Activated B cell treated with CpG ODN at 0.5 μM for 24 hours (primary cell): ENCODE results near the gene MACROD2. TPM values are rescaled to one million over a fixed set of nuclear protein-coding genes. Genes with fewer than 3 reads are reported as not detected.

Experiments
- ATAC-seq: fragments of 200-7000 bp; cut with Tn5 transposase; one replicate; pipeline ENCODE4 v1.10.0; 2021; ENCODE audit warnings: low read depth, mild to moderate bottlenecking, moderate library complexity
- CTCF ChIA-PET: fragments of 350-600 bp; sonication (Branson Sonifier 250); formaldehyde crosslinking; loops from one replicate; lab custom pipeline; 2021; ENCODE audit warnings: antibody characterized with exemption; lab: Charles Lee
- POLR2A ChIA-PET: fragments of 350-600 bp; sonication (Branson Sonifier 250); formaldehyde crosslinking; loops from one replicate; lab custom pipeline; 2021; ENCODE audit warnings: antibody characterized with exemption; lab: Charles Lee
- DNase-seq: peaks from one replicate; pipeline ENCODE4 v3.0.0; 2022
- H3K27ac Mint-ChIP-seq: one replicate; pipeline ENCODE4 v1.8.0; 2020; ENCODE audit warnings: mixed read lengths
- H3K27me3 Mint-ChIP-seq: one replicate; pipeline ENCODE4 v1.8.0; 2021; ENCODE audit warnings: mixed read lengths
- H3K36me3 Mint-ChIP-seq: one replicate; pipeline ENCODE4 v1.8.0; 2021; ENCODE audit warnings: low read depth, mixed read lengths
- H3K4me1 Mint-ChIP-seq: one replicate; pipeline ENCODE4 v1.8.0; 2021; ENCODE audit warnings: mixed read lengths
- H3K4me3 Mint-ChIP-seq: one replicate; pipeline ENCODE4 v1.8.0; 2020; ENCODE audit warnings: mild to moderate bottlenecking, mixed read lengths
- H3K9me3 Mint-ChIP-seq: one replicate; pipeline ENCODE4 v1.8.0; 2020; ENCODE audit warnings: mixed read lengths
- intact Hi-C: fragments of 100-400 bp; cut with micrococcal nuclease; formaldehyde crosslinking; loops from one replicate; pipeline ENCODE4 v1.15.1; 2024
- total RNA-seq: library from RNA; stranded (reverse); gene quantifications from 2 replicates; pipeline ENCODE4 v1.2.3, GENCODE V29; 2022
- TF ChIP-seq, protein P1 (sequence below): fragments of 200-600 bp; IDR thresholded peaks from one replicate; pipeline ENCODE4 v1.8.0; 2022; ENCODE audit warnings: antibody characterized with exemption, mild to moderate bottlenecking

Gene MACROD2
- total RNA-seq, 1 donor from 2014 or later = 55.1 TPM

DNA sequence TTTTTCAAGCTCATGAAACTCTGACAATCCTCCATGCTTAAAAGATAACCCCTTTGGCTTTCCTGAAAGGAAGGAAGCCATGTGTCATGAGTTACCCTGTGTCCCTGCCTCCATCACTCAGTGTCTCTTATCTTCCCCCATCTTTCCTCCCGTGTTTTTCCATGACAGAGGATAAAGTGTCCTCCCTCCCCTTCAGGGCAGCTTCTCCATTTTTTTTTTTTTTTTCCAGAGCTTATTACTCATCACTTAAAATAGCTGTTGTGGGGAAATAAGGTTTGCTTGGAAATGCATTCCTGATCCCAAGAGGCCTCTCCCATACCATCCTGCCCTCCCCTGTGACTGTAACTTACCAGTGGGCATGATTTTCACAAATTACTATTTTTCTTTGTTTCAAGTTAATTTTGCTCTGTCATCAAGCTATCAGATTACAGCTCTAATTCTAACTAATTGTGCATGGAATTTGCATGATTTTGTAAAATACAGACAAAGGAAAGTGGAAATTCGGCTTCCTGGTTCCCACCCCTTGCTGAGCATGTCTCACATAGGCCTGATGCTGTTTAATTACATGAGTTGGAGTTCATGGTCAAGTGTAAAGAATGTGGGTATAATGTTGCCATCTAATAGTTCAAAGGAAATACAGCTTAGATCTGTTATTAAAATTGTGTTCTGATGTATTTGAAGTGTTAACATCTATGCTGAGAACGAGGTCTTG, 956.5 kb downstream of the MACROD2 start:
- CTCF ChIA-PET = no interaction called here
- H3K9me3 Mint-ChIP-seq = no peaks in the 10 kb centered on the region
- no peak overlapping the region for H3K27ac Mint-ChIP-seq
- POLR2A ChIA-PET = no interaction called here
- DNase-seq (no peak), ATAC-seq (no peak)
- no peaks in the 10 kb centered on the region for H3K4me1 Mint-ChIP-seq
- no peaks in the 10 kb centered on the region for H3K27me3 Mint-ChIP-seq
- TF ChIP-seq, protein P1, sequence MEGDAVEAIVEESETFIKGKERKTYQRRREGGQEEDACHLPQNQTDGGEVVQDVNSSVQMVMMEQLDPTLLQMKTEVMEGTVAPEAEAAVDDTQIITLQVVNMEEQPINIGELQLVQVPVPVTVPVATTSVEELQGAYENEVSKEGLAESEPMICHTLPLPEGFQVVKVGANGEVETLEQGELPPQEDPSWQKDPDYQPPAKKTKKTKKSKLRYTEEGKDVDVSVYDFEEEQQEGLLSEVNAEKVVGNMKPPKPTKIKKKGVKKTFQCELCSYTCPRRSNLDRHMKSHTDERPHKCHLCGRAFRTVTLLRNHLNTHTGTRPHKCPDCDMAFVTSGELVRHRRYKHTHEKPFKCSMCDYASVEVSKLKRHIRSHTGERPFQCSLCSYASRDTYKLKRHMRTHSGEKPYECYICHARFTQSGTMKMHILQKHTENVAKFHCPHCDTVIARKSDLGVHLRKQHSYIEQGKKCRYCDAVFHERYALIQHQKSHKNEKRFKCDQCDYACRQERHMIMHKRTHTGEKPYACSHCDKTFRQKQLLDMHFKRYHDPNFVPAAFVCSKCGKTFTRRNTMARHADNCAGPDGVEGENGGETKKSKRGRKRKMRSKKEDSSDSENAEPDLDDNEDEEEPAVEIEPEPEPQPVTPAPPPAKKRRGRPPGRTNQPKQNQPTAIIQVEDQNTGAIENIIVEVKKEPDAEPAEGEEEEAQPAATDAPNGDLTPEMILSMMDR = no peak
- intact Hi-C loops = no loop called here
- H3K36me3 Mint-ChIP-seq = no peaks in the 10 kb centered on the region
- no peak overlapping the region for H3K4me3 Mint-ChIP-seq

GRCh38 chr20:14953736-14954135, 958.4 kb downstream of the MACROD2 start:
- H3K4me3 Mint-ChIP-seq = no peak overlapping the region

GRCh38 chr20:14955399-14955798, 960.1 kb downstream of the MACROD2 start:
- no peaks in the 10 kb centered on the region for H3K9me3 Mint-ChIP-seq
- no peaks in the 10 kb centered on the region for H3K36me3 Mint-ChIP-seq
- no peak for ATAC-seq
- intact Hi-C loops = no loop called here
- no peak for DNase-seq
- ChIA-PET POLR2A (no interaction called here), CTCF (interaction anchor here (0.6 kb wide), 1 partner anchor 202 kb away, joined by 3 read pairs; no protein-coding TSS in a partner anchor)
- TF ChIP-seq, protein P1 = no peak
- H3K27ac Mint-ChIP-seq = no peak overlapping the region
- H3K4me1 Mint-ChIP-seq = no peaks in the 10 kb centered on the region
- no peaks in the 10 kb centered on the region for H3K27me3 Mint-ChIP-seq
- no peak overlapping the region for H3K4me3 Mint-ChIP-seq

More at GRCh38 chr20:14953736-14954135, 958.4 kb downstream of the MACROD2 start:
- DNase-seq = no peak
- POLR2A ChIA-PET = no interaction called here
- H3K36me3 Mint-ChIP-seq = no peaks in the 10 kb centered on the region
- CTCF ChIA-PET = no interaction called here
- H3K9me3 Mint-ChIP-seq = no peaks in the 10 kb centered on the region
- ATAC-seq = no peak
- intact Hi-C loops = no loop called here
- TF ChIP-seq, protein P1 = no peak
- no peak overlapping the region for H3K27ac Mint-ChIP-seq
- no peaks in the 10 kb centered on the region for H3K27me3 Mint-ChIP-seq
- H3K4me1 Mint-ChIP-seq = no peaks in the 10 kb centered on the region

DNA sequence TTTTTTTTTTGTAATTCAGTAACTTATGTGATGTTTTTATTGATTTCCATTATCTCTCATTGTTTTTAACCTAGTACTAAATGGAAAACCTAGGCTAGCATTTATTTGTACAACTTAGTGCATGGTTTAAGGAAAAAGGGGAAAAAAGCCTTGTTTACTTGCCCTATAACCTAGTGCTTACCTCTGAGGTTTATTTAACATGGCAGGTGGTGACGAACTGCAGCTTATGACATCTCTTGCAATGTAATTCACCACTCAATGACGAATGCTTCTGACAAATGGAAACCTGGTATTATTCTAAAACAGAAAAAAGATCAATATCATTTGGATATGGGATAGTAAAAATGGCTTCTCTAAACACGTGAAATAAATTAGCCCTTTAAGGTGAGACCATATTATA, 960.7 kb downstream of the MACROD2 start:
- no peaks in the 10 kb centered on the region for H3K4me1 Mint-ChIP-seq
- H3K9me3 Mint-ChIP-seq = no peaks in the 10 kb centered on the region
- intact Hi-C loops = no loop called here
- ChIA-PET CTCF (interaction anchor here (0.6 kb wide), 1 partner anchor 203 kb away, joined by 3 read pairs; no protein-coding TSS in a partner anchor), POLR2A (no interaction called here)
- TF ChIP-seq, protein P1 = no peak
- H3K36me3 Mint-ChIP-seq = no peaks in the 10 kb centered on the region
- H3K4me3 Mint-ChIP-seq = no peak overlapping the region
- ATAC-seq = no peak
- no peaks in the 10 kb centered on the region for H3K27me3 Mint-ChIP-seq
- H3K27ac Mint-ChIP-seq = no peak overlapping the region
- DNase-seq = no peak

GRCh38 chr20:14956538-14956937, 961.2 kb downstream of the MACROD2 start:
- TF ChIP-seq, protein P1 = no peak
- Mint-ChIP-seq H3K4me3 (no peak overlapping the region), H3K27ac (no peak overlapping the region), H3K36me3 (no peaks in the 10 kb centered on the region), H3K27me3 (no peaks in the 10 kb centered on the region), H3K4me1 (no peaks in the 10 kb centered on the region), H3K9me3 (no peaks in the 10 kb centered on the region)
- ChIA-PET POLR2A (no interaction called here), CTCF (no interaction called here)
- intact Hi-C loops = no loop called here
- ATAC-seq (no peak), DNase-seq (no peak)
